GM12865 (cell line): ENCODE results near the gene P3R3URF.

ENCODE experiments used
- DNase-seq: peaks from one replicate; pipeline ENCODE4 v3.0.0; 2010; ENCODE audit warnings: low read depth
- H3K4me3 ChIP-seq: 2 replicates; pipeline ENCODE4 v1.5.1; 2011; ENCODE audit warnings: mild to moderate bottlenecking, low read depth, low read length, control low read depth
- CTCF ChIP-seq: IDR thresholded peaks from 2 replicates; pipeline ENCODE4 v1.5.1; 2011; ENCODE audit warnings: low read length, control low read depth, low read depth, inconsistent platforms; ENCODE audit not compliant: insufficient read depth; ENCODE audit errors: missing control alignments

P3R3URF gene

GRCh38 chr1:46218443-46218842, 42.2 kb upstream of the P3R3URF start:
- TF ChIP-seq CTCF, result no peak
- no peak overlapping the region for H3K4me3 ChIP-seq
- no peak for DNase-seq

- H3K4me3 ChIP-seq, result no peak overlapping the region
- TF ChIP-seq CTCF, result no peak
- no peak for DNase-seq
Measured at GRCh38 chr1:46215504-46215903, 39.2 kb upstream of the P3R3URF start.

GRCh38 chr1:46211051-46211450, 34.8 kb upstream of the P3R3URF start:
- TF ChIP-seq CTCF, result no peak
- no peak for DNase-seq
- H3K4me3 ChIP-seq, result no peak overlapping the region

- TF ChIP-seq CTCF, result no peak
- no peak for DNase-seq
- no peak overlapping the region for H3K4me3 ChIP-seq
Measured at GRCh38 chr1:46210561-46210960, 34.3 kb upstream of the P3R3URF start.

DNA sequence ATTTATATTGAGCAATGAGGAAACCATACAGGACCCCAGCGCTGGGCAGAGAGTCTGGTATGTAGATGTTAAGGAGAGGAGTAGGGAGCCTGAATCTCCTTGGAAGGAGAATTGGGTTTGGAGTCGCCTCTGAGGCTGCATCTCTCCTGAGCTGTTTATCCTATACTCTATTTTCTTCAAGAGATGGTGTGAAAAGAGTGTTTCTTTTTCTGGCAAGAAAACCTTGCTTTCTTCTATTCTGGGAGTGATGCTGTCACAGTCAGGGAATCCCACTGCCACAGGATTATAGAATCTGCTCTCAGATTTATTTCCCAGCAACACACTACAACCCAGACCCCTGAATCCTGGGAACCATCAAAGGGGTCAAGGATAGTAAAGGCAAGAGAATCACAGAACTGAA, 30.1 kb upstream of the P3R3URF start:
- TF ChIP-seq CTCF, result no peak
- DNase-seq, result no peak
- no peak overlapping the region for H3K4me3 ChIP-seq

DNA sequence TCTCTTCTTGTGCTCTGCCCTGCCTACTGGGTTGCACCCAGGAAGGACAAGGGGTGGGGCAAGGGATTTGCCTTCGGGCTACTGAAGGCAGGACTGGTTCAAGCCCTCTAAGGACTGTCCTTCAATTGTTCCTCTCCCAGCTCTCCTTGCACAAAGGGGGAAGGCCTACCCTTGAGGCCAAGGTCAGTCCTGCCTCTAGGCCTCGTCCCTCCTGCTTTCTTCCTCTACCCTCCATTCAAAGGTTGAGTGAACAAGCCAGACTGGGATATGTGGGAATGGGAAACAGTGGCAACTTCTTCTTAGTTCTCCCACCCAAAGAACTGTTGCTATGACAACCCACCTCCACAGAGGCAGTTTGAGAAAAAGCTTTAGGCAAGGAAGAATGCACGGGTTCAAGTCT, 29.5 kb upstream of the P3R3URF start:
- no peak overlapping the region for H3K4me3 ChIP-seq
- DNase-seq, result no peak
- no peak for TF ChIP-seq CTCF

DNA sequence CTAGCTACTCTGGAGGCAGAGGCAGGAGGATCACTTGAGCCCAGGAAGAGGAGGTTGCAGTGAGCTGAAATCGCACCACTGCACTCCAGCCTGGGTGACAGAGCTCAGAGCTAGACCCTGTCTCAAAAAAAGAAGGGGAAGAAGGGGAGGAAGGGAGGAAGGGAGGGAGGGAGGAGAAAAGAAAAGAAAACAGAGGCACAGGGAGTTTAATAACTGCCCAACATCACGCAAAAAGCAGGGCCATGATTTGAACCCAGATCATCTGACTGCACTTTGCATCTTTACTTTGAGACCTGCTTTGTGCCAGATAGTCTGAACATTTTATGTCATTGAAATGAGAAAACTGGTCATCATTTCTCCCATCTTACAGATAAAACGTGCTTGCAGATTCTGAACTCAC, 28.9 kb upstream of the P3R3URF start:
- TF ChIP-seq CTCF, result no peak
- no peak overlapping the region for H3K4me3 ChIP-seq
- DNase-seq, result no peak
